NCI-H82 (cell line): ENCODE results near the gene COL24A1.
"Not testable (repeated sequence)": the region's sequence is repeated elsewhere in the genome, so short reads cannot be mapped to it uniquely, and the experiment has no call there.

Experiments used
- DNase-seq: peaks from one replicate; lab custom pipeline; 2025; lab: John Stamatoyannopoulos, UW

The COL24A1 gene

DNA sequence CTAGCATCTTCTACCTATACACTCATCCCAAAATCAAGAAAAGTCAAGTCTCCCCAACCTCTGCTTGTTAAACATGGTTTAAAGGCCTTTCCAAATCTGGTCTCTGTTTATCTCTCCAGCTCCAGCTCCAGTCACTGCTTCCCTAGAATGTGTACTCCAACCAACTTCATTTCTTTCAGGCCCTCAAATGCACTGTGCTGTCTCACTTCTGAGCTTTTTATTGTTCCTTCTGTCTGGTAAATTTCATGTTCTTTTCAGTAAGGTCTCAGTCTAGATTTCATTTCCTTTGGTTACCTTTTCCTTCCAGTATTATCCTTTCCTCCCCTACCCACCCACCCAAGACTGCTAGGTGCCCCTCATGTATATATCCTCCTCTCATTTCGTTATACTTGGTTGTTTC lies 3.7 kb downstream of the COL24A1 start:
- DNase-seq, result no peak

DNA sequence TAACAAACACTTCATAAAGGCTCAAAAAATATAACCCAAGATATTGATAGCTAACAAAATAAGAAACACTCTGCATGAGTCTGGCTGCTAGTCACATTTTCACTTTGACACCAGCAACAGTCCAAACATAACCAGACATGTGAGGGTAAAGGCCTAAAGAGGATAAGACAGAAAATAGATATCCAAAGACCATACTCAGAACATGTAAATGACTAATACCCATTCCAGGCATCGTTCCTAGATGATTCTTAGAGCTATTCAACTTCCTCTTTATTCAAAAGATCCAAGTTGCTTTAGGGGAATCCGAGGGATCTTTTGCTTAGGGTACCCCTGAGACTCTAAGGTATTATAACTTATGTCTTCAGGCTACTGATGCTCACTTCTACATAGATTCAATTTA lies 5.1 kb downstream of the COL24A1 start:
- no peak for DNase-seq

DNA sequence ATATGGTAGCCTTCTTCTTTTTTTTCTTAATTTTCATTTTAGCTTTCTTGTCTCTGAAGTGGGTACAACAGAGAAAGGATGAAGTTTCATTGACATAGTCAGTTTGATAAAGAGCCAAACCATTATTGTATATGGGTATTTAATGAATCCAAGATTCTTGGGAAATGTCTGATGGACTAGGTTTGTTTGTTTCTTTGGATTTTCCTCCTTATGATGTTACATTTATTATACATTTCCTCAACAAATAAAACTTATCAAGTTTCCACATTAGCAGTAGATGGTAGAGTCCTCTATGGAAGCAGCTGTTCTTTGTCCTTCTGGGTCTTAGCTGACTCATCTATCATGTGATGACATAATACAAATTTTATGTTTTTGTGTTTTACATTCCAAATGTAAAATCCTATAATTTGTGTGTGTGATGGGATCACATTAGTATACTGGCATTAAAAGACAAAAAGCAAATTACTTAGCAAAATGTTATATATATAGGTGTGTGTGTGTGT lies 6.0 kb downstream of the COL24A1 start:
- no peak for DNase-seq

DNA sequence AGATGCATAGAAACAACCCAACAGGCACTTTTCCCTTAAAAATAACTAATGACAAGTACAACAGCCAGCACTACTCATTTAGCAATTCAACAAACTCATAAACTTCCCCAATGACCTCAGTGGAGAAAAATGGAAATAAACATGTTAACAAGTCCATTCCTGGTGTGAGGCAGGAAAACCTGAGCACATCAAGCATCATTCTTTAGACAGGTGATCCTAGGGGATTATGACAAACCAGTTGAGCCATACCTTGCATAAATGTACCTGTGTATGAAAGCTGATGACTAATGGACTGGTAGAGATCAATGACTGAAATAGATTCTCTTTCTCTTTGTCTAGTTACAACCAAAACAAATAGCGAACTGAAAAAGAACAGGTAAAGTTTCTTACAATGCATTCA lies 7.0 kb downstream of the COL24A1 start:
- DNase-seq, result no peak

- no peak for DNase-seq
Measured at GRCh38 chr1:86147755-86148154, 8.8 kb downstream of the COL24A1 start.

DNA sequence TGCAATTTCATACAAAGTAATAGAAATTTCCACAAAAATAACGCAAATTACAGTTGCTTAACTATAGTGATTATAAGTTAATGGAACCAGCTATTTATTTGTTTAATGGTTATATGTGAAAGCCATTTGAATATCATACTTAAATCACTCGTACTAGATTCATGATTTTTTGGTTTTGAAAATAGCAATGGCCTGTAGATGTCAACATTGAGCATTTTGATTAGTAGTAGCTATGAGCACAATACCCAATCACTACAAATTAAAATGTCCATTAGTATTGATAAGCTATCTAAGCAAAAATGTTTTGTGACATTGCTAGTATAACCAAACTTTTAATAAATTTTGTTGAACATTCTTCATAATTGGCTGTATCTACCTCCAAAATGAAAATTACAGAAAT lies 10.0 kb downstream of the COL24A1 start:
- DNase-seq, result no peak

GRCh38 chr1:86140281-86140880 lies 16.2 kb downstream of the COL24A1 start:
- no peak for DNase-seq

DNA sequence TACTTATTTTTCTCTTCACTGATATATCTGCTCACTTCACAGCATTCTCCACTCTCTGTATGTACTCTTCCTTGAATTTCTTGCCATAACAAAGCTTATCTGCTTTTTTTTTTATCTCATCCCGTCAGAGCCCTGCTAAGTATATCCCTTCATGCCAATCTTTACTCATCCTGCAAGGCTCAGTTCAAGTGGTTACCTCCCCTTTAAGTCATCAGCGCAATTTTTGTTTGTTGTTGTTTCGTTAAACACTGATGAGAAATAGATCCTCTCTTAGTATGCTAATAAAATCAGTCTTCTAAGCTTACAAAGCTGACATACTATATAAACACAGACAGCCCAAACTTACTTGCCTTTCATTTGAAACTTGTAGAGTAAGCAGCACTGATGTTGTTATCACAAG lies 17.8 kb downstream of the COL24A1 start:
- no peak for DNase-seq

DNA sequence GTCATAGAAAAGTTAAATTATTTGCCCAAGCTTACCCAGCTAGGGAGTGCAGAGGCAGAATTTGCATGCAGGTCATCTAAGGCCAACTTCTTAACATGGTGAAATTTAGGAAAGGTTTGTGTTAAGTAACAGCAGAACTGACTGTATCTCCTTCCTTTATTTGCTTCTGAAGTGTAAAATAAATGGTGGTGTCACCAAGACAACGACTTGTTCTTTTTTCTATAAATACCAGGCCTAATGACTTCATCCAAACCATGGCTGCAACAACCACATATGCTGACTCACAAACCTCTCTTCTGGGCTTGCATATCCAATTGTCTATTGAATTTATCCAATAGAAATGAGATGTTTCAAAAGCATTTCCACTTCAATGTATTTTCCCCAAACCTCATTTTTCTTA lies 19.1 kb downstream of the COL24A1 start:
- no peak for DNase-seq

DNA sequence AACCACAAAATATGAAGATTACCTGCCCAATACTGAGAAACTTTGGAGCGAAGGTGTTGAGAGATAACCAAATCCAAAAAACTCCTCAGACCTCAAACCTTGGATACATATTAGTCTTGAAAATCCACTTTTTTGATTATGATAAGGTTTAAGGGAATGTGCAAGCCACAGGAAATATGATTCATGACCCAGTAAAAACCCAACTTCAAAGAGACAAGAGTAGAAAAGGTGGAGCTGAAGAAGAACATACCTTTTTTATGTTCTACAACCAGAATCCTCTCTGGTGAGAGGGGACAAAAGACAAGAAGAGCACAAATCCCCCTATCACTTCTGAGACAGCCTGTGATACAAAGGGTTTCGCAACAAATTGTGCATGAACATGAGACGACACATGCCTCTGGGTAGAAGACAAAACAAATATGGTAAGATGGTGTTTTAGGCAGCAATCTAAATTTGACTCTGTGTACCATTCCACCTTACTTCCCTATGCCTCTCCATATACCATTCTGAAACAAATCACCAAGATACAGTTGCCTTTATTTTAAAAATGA lies 37.3 kb downstream of the COL24A1 start:
- DNase-seq, result no peak

DNA sequence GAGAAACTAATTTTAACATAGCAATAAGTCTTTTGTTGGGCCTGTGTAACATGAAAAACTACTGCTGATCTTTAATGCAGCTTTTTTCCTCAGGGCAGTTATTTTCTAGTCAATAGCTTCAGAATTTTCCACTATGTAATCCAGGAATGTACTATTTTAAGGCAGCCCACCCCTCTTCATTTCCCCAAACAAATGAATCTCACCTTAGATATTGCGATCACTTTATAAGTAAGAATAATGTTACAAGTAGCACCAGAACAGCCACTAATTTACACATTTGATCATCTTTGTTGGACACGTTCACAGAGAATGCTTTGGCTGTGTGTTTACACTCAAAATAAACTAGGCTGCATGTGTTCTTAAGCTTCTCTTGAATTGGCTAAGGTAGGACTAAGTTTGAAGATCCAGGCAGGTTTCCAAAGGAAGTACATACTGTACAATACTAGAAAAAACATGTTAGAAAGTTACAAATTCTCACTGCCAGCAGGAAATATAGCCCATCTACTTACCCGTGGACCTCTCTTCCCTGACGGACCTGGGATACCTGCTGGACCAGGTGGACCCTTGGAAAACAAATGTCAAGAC lies 41.7 kb downstream of the COL24A1 start:
- DNase-seq, result no peak

GRCh38 chr1:86114236-86114635 lies 42.3 kb downstream of the COL24A1 start:
- DNase-seq, result no peak

DNA sequence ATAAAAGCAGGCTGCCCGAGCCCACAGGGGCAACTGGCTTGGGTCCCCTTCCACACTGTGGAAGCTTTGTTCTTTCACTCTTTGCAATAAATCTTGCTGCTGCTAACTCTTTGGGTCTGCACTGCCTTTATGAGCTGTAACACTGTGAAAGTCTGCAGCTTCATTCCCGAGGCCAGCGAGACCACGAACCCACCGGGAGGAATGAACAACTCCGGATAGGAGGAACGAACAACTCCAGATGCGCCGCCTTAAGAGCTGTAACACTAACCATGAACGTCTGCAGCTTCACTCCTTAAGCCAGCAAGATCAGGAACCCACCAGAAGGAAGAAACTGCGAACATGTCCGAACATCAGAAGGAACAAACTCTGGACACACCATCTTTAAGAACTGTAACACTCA lies 45.0 kb downstream of the COL24A1 start:
- DNase-seq, result not testable (repeated sequence)

GRCh38 chr1:86110451-86111129 lies 46.0 kb downstream of the COL24A1 start:
- DNase-seq, result no peak

DNA sequence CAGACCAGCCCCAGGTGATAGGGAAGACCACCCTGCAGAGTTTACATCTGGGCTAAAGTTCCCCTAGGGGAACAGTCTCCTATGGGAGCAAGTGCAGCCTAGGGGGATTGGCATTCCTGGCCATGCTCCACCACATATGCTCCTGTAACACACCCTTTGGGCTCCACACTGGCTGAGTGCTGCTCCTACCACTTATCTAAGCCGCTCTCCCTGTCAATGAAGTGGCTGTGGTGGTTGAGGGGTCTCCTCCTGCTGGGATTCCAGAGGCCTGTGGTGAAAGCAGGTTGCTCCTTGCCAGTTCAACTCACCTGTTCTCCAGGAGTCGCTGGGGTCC lies 51.1 kb downstream of the COL24A1 start:
- no peak for DNase-seq

GRCh38 chr1:86104606-86105532 lies 51.7 kb downstream of the COL24A1 start:
- no peak for DNase-seq

- DNase-seq, result no peak
Measured at GRCh38 chr1:86101616-86102015, 55.0 kb downstream of the COL24A1 start.

DNA sequence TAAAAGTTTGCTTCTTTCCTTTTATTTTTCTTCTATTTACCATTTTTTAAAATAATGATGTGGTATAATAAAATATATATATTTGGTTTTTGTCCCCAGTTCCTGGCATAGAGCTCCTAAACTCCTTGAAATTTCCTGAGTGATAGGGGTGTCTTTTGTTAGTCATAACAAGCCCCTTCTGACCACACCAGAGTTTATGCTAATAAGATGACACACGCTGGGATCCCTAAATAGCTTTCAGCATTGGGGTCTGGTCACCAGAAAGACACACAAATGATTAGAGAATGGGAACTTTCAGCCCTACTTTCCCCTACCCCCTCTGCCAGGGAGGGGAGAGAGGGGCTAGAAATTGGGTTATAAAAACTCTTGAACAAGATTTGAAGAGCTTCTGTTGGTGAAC lies 56.2 kb downstream of the COL24A1 start:
- no peak for DNase-seq

DNA sequence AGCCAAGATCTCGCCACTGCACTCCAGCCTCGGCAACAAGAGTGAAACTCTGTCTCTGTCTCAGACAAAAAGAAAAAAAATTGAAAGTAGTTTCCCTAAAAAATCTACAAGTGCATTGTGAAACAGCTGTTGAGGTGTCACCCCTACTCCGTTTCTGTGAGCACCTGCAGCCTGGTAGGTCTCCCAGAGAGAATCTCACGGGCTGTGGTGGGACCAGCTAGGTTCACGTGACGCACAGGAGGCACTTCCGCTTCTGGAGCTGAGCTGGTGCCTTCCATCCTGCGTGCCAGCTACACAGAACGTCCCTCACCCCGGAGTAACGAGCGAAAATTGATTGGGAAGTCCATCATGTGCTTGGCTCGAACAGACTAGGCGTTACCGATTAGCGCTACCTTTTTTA lies 66.8 kb downstream of the COL24A1 start:
- DNase-seq, result no peak

GRCh38 chr1:86085741-86086409 lies 70.7 kb downstream of the COL24A1 start:
- DNase-seq, result no peak

DNA sequence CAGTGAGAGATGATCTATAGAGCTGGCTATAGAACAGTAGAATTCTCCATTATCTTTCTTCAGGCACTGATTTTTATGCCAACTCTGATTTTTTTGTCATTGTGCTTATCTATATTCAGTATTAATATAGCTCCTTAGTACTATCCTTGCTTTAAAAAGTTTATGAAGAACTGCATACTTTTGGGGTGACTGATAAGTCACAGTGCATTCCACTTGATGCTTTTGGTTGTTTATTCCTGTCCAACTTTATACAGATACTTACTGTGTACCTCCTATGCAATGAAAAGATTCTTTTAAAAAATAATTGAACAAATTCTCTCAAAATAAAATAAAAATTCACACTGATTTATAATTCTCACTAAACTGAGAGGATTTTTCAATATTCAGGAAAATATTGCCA lies 71.6 kb downstream of the COL24A1 start:
- DNase-seq, result no peak

DNA sequence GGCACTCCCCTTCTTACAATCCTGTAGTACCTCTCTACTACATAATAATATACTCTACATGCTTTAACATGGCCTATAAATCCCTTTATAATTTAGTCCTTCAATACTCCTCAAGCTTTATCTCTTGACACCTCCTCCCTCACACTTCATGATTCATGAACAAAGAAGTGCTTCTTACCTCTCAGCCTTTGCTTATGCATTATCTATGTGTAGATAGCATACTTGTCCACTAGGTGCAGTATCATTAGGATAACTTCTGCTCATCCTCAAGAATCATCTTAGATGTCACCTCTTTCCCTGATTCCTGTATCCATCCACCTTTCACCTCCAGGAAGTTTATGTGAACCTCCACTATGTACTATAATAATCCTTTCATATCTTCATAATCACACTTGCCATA lies 74.4 kb downstream of the COL24A1 start:
- peak; percentile 53 for DNase-seq
